Esophagus mucosa (tissue), 1 donor: Measurements from ENCODE around the gene GSDME. TPM values are rescaled to one million over a fixed set of nuclear protein-coding genes. Genes with fewer than 3 reads are reported as not detected.
"Not testable (repeated sequence)": the region's sequence is repeated elsewhere in the genome, so short reads cannot be mapped to it uniquely, and the experiment has no call there.

Experiments used
- ATAC-seq: fragments of 200-7000 bp; cut with Tn5 transposase; one replicate; pipeline ENCODE4 v1.9.1; 2020
- total RNA-seq: library from RNA; stranded (reverse); gene quantifications from one replicate; pipeline ENCODE4 v1.2.4, GENCODE V29; 2023
- donor health status: DM: yes; HTN: yes; CAD: no.

GSDME gene
- total RNA-seq, 1 donor from 2014 or later, result 8.3 TPM

DNA sequence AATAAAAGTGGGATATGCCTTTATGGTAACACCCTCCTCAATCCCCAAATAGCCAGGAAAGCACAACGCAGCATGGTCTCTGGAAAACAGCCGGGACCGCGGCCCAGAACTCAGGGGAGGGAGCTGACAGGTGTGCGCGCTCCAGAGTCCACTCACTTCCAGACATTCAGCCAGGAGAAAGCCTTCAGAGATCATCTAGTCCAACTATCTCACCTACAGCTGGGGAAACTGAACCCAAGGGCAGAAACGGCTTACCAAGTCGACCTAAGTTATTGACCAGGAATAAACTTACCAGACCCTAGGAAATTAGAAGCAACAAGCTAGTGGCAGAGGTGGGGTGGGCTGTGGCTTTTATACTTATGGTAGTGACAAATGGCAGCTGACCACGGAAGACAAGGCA lies 16.4 kb downstream of the GSDME start:
- ATAC-seq, result no peak

DNA sequence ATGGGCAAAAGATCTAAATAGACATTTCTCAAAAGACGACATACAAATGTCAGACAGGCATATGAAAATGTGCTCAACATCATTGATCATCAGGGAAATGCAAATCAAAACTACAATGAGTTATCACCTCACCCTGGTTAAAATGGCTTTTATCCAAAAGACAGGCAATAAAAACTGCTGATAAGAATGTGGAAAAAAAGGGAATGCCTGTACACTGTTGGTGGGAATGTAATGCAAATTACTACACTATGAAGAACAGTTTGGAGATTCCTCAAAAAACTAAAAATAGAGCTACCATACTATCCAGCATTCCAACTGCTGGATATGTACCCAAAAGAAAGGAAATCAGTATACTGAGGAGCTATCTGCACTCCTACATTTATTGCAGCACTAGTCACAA lies 18.0 kb downstream of the GSDME start:
- ATAC-seq, result no peak

DNA sequence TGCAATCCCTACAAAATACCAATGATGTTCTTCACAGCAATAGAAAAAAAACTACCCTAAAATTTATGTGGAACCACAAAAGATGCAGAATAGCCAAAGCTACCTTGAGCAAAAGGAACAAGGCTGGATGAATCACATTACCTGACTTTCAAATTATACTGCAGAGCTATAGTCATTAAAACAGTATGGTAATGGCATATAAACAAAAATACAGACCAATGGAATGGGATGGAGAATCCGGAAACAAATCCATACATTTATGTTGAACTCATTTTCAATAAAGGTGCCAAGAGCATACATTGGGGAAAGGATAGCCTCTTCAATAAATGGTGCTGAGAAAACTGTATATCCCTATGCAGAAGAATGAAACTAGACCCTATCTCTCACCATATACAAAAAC lies 18.7 kb downstream of the GSDME start:
- no peak for ATAC-seq

GRCh38 chr7:24737281-24737680 lies 20.0 kb downstream of the GSDME start:
- ATAC-seq, result no peak

- not testable (repeated sequence) for ATAC-seq
Measured at GRCh38 chr7:24735594-24735993, 21.7 kb downstream of the GSDME start.

DNA sequence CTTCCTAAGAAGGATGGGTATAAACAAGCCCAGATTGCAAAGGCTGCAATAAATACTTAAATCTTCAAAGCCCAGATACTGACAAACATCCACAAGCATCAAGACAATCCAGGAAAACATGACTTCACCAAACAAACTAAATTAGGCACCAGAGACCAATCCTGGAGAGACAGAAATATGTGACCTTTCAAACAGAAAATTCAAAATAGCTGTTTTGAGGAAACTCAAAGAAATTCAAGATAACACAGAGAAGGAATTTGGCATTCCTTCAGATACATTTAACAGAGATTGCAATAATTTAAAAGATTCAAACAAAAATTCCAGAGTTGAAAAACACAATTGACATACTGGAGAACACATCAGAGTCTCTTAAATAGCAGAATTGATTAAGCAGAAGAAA lies 23.0 kb downstream of the GSDME start:
- ATAC-seq, result no peak

DNA sequence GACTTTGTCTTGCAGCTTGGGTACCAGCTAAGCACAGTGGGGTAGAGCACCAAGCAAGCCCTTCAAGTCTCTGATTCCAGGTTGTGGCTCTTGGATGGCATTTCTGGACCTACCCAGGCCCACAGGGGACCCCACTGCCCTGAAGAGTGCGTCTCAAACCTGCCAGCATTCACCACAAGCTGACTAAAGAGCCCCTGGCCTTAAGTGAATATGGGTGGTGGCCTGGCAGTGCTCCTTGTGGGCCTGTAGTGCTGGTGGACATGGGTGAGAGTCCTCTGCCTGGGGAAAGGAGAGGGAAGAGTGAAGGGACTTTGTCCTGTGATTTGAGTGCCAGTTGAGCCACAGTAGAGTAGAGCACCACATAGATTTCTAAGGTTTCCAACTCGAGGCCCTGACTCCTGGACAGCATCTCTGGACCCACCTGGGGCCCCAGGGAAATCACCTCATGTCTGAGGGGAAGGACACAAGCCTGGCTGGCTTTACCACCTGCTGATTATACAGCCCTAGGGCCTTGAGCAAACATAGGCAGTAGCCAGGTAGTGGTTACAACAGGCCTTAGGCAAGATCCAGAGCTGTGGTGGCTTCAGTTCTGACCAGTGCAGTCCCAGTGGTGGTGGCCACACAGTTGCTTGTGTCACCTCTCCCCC lies 23.7 kb downstream of the GSDME start:
- no peak for ATAC-seq

- peak; percentile 41 for ATAC-seq
Measured at GRCh38 chr7:24732646-24733413, 24.4 kb downstream of the GSDME start.

GRCh38 chr7:24731313-24731712 lies 26.0 kb downstream of the GSDME start:
- no peak for ATAC-seq

- ATAC-seq, result no peak
Measured at GRCh38 chr7:24730018-24730369, 27.3 kb downstream of the GSDME start.

GRCh38 chr7:24729365-24730017 lies 27.8 kb downstream of the GSDME start:
- ATAC-seq, result no peak

- ATAC-seq, result no peak
Measured at GRCh38 chr7:24728503-24729364, 28.5 kb downstream of the GSDME start.

DNA sequence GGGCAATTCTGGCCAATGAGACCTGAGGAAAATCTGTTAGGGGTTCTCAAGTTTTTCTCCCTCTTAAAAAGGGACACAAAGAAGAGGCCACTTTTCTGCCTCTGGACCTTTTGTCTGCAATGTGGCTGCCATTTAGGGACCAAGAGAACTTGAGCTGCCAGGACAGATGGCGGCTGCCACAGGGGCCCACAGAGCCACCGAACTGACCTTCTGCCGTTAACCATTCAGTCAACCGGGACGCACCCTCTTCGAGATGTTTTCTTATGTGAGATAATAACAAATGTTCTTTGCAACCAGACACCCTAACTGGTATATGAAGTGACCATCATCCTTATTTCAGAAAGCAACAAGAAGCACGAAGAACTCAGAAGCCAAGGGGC lies 29.2 kb downstream of the GSDME start:
- ATAC-seq, result no peak

GRCh38 chr7:24727154-24728120 lies 29.8 kb downstream of the GSDME start:
- no peak for ATAC-seq

DNA sequence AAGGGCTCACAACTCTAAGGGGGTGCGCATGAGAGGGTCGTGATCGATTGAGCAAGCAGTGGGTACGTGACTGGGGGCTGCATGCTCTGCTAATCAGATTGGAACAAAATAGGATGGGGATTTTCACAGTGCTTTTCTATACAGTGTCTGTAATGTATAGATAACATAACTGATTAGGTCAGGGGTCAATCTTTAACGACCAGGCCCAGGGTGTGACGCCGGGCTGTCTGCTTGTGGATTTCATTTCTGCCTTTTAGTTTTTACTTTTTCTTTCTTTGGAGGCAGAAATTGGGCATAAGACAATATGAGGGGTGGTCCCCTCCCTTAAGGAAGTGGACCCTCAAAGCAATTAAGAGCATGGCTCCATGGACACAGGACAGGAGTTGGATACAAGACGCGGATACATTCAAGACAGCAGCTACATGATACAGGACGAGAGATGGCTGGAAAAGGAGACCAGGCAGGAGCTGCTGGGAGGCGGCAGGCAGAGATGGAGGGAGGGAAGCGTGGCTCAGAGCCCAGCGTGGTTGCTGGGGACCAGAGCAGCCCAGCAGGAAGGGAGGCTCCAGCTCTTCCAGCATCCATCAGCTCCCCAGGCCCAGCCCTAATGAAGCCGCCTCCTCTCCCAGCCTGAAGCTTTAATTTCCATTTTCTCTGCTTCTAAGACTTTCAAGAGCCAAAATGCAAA lies 31.6 kb downstream of the GSDME start:
- no peak for ATAC-seq

DNA sequence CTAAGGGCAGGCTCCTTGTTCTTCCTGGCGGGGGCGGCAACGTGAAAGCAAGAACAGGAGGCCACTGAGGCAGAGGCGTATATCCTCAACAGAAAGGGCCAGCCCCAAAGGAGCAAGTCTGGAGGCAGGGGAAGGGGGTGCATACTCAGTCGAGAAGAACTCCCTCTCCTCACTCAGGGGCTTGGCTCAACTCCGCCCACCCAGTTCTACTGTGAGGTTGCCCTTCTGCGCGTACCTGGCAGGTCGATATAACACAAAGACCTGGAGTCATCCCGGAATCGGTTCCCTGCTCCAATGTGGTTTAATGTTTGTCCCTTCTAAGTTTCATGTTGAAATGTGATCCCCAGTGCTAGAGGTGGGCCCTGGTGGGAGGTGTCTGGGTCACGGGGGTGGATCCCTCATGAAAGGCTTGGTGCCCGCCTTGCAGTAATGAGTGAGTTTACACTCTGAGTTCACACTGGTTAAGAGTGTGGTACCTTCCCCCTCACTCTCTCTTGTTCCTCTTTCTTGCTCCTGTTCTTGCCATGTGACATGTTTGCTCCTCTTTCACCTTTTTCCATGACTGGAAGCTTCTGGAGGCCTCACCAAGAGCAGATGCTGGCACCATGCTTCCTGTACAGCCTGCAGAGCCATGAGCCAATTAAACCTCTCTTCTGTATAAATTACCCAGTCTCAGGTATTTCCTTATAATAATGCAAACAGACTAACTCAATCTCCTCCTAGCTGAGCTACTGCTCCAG lies 32.6 kb downstream of the GSDME start:
- ATAC-seq, result no peak

- ATAC-seq, result no peak
Measured at GRCh38 chr7:24723178-24723530, 34.1 kb downstream of the GSDME start.

GRCh38 chr7:24722386-24723177 lies 34.7 kb downstream of the GSDME start:
- ATAC-seq, result no peak

GRCh38 chr7:24721481-24722001 lies 35.7 kb downstream of the GSDME start:
- no peak for ATAC-seq
